WTC11 (cell line): ENCODE measurements around the gene ZNF30.

Experiments
- CTCF ChIP-seq: fragments of 200-600 bp; IDR thresholded peaks from 2 replicates; pipeline ENCODE4 v1.8.0; 2022; ENCODE audit warnings: antibody characterized with exemption
- JUN ChIP-seq: sonication (generic); formaldehyde crosslinking; IDR thresholded peaks from 2 replicates; pipeline ENCODE4 v1.8.0; 2023; ENCODE audit warnings: mild to moderate bottlenecking, missing genetic modification reagents
- MAX ChIP-seq: sonication (generic); formaldehyde crosslinking; IDR thresholded peaks from 2 replicates; pipeline ENCODE4 v1.8.0; 2022; ENCODE audit warnings: mild to moderate bottlenecking, missing genetic modification reagents
- RELA ChIP-seq: sonication (generic); formaldehyde crosslinking; IDR thresholded peaks from 2 replicates; pipeline ENCODE4 v1.8.1; 2022; ENCODE audit warnings: missing genetic modification reagents, mild to moderate bottlenecking, borderline replicate concordance
- SP1 ChIP-seq: sonication (generic); formaldehyde crosslinking; conservative IDR thresholded peaks from 2 replicates; pipeline ENCODE4 v1.8.1; 2022; ENCODE audit warnings: missing genetic modification reagents
- TP53 ChIP-seq: sonication (generic); formaldehyde crosslinking; IDR thresholded peaks from 2 replicates; pipeline ENCODE4 v1.8.1; 2023; ENCODE audit warnings: mild to moderate bottlenecking, missing genetic modification reagents
- USF2 ChIP-seq: sonication (generic); formaldehyde crosslinking; IDR thresholded peaks from 2 replicates; pipeline ENCODE4 v1.8.1; 2023; ENCODE audit warnings: mild to moderate bottlenecking, missing genetic modification reagents, moderate library complexity
- ZNF138 ChIP-seq: sonication (generic); formaldehyde crosslinking; conservative IDR thresholded peaks from 2 replicates; pipeline ENCODE4 v1.8.1; 2022; ENCODE audit warnings: mild to moderate bottlenecking, moderate library complexity, missing genetic modification reagents
- ZNF317 ChIP-seq: sonication (generic); formaldehyde crosslinking; IDR thresholded peaks from 2 replicates; pipeline ENCODE4 v1.8.1; 2023; ENCODE audit warnings: low read depth, mild to moderate bottlenecking, moderate library complexity, missing genetic modification reagents, borderline replicate concordance
- ZNF425 ChIP-seq: fragments of 250-450 bp; sonication (Bioruptor Pico); conservative IDR thresholded peaks from 2 replicates; pipeline ENCODE4 v1.9.0; 2021; ENCODE audit warnings: mild to moderate bottlenecking
- ZNF512 ChIP-seq: sonication (generic); formaldehyde crosslinking; IDR thresholded peaks from 2 replicates; pipeline ENCODE4 v1.8.1; 2022; ENCODE audit warnings: missing genetic modification reagents, borderline replicate concordance

- TF ChIP-seq CTCF (no peak), ZNF317 (no peak), ZNF138 (CRISPR knock-in tag) (no peak), MAX (CRISPR knock-in tag) (no peak), ZNF512 (CRISPR knock-in tag) (no peak), TP53 (CRISPR knock-in tag) (no peak), USF2 (CRISPR knock-in tag) (no peak), ZNF425 (CRISPR knock-in tag) (no peak), RELA (CRISPR knock-in tag) (no peak), SP1 (CRISPR knock-in tag) (no peak), JUN (CRISPR knock-in tag) (no peak)
Measured at GRCh38 chr19:34988119-34988518, 61.4 kb downstream of the ZNF30 start.
